Measurements from ENCODE around the gene PCYT2.
"Not testable (repeated sequence)": the region's sequence is repeated elsewhere in the genome, so short reads cannot be mapped to it uniquely, and the experiment has no call there.

Gene PCYT2

DNA sequence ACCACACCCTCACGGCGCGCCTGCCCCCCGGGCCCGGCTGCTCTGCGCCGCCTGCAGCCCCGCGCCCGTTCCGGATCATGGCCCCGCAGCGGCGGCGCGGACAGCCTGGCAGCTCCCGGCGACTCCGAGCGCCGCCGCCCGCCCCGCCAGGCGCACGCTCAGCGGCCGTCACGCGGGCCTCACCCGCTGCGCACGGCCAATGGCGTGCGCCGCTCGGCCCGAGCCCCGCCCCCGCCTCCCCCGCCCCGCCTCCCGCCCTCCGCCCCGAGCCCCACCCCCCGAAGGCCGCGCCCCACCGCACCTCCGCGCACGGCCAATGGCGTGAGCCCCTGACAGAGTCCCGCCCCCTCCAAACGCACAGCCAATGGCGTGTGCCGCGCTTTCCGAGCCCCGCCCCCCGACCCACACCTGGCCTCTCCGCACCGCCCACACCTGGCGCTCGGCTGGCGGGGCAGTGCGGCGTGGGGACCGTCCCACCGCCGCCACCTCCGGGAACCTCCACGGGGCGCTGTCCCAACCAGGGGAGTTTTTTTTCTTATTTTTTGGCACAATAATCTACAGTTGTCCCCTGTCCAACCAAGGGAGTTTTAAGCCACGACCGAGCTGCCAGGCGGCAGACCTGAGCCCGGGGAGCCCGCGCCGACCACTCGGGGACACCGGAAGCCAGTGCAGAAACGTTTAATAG is at the start of gene PCYT2:
PCYT2 (minus strand) TSS at position 123 of the 685 bp plus-strand sequence; CDS start at position 79, 44 bp downstream.
- peak; percentile 81 for DNase-seq

DNA sequence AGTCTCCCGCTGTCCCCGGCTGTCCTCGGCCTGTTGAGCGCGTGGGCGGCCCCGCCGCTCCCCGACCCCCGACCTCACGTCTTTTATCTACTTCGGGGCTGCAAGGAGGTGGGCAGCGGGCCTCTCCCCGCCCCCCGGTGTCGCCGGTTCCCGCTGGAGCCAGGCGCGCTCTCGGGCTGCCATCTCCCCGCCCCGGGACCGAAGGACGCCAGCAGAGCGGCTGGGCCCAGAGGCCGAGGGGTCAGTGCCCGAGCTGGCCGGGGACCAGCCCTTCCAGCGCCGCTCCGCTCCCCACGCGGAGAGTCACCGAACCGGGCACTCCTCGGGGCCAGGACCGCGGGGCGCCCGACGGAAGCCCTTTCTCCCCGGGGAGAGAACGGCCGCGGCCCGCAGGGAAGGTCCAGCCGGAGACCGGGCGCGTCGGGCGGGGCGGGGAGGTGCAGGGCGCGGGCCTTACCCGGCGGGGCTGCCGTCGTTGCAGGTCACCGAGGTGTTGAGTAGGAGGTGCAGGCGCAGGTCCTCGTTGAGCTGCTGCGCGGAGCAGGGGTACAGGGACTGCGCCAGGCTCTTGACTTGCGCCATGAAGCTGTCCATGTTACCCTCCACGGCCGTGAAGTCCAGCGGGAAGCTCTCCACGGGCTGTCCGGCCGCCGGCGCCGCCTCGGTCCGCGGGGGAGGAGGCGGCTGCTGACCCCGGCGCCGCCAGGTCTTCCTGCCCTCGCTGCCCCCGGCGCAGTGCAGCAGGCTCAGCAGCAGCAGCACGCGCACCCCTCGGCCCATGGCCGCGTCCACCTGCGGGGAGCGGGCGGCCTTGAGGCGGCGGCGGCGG is 49.1 kb upstream of the PCYT2 start:
- peak; percentile 1 for DNase-seq

DNA sequence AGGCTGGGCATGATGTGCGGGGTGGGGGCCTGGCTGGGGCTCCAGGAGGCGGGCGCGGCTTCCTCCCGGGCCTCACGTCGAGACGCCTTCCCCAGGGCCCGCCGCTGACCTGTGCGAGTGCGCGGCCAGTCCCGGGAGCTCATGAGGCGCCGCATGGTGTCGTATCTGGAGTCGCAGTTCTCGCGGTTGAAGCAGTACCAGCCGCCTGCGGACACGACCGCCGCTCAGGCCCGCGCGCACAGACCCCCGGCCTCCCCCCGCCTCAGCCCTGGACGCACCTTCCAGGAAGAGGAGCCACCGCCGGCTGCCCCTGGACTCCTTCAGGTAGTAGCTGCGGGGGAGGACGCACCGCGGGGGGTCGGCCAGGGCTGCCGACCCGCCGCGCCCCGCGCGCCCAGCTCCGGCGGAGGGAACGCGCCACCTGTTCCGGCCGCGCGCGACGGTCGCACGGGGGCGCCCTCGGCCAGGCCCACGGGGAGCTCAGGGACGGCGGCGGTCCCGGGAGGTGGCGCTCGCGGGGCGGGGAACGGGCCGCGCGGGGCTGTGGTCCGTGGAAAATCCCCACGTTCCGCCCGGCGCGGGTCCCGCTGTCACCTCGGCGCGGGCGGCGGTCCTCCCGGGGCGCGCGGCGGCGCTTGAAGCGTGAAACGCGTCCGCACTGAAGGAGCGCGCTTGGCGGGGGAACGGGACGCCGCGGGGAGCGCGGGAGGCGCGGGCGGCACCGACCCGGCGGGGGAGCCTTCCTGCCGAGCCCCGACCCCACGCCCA is 48.3 kb upstream of the PCYT2 start:
- DNase-seq = peak; percentile 7

DNA sequence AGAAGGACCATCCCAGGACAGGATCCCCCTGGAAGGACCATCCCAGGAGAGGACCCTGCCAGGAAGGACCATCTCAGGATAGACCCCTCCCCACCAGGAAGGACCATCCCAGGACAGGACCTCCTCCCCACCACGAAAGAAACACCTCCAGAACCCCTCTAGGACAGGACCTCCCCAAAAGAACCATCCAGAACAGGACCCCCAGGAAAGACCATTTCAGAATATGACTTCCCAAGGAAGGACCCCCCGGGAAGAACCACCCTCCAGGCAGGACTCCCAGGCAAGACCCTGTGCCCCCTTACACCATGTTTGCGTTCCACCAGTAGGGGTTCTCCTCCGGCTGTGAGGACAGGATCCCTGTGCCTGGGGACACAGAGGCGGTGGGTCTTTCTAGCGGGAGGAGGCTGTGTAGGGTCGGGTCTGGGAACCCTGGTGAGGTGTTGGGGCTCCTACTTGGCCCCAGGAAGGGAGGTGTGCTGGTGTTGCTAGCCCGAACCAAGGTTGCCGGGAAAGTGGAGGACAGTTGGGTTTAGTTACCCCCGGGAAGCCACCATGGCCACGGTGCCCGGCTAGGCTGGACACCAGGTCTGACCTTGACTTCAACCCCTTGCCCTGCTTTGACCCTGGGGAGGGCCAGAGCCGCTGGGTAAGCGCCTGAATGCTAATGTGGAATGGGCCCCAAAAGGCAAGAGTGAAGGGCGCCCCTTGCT is 47.6 kb upstream of the PCYT2 start:
- DNase-seq = no peak

DNA sequence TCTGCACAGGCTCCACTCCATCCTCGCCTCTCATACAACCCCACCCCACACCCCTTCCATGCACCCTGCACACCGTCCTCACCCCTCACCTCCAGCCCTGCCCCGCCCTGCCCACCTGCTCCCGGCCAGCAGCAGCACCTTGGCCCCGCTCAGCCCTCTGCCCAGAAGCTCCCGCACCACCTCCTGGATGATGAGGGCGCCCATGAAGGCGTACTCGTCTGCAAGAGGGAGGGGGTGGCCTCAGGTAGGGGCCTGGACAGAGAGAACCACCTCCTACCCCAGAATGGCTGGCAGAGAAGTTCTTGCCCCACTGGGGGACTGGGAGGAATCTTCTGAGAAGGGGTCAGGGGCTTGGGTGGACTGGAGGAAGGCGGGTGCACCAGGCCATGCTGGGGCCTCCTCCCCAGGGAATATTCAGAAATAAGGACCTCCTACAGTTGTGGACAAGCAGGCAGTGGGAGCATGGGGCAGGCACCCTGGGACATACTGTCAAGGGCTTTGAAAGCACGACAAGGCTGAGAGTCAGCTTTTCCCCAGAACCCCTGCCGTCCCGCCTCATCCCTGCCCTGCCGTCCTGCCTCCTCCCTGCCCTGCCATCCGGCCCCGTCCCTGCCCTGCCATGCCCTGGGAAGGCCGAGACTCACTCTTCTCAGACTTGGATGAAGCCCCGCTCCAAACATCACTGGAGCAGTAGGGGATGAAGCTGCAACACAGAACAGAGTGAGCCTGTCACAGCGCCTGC is 46.7 kb upstream of the PCYT2 start:
- no peak for DNase-seq

DNA sequence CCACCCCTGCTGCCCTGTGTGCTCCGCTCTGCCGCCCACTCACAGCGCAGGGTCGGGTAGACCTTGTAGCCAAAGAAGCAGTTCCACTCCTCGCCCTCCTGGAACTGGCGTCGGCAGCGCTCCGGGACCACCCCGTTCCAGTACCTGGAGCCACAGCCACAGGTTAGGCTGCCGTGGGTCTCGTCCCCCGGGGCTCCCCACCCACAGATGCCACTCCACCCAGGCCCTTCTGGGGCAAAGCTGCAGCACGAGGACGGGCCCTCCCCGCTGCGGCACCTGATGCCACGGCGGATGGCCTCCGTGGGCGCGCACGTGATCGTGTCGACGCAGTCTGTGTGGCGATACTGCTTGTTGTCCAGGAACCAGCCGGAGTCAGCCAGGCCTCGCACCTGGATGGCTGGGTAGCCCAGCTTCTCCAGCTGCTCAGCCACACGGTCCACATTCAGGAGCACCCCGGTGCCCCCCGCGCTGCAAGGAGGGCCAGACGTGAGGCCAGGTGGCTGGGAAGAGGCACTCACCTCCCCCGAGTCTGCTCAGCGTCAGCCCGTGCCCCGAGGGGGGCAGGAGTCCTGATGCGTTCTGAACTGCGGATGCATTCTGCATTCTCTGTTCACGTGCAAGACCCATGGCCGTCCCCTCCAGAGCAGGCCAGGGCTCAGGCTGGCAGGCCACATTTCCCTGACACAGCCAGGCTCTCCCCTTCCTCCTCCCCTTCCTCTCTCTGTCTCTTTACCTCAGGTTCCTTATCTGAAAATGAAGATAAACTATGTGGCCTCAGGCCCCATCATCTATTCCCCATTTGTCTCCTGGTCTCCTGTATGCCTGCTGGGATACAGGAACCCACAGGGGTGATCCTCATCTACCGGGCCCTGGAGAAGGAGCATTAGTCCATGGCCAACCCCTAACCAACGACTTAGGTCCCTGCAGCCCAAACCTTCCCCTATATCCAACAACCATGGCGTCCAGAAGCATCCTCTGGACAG is 45.7 kb upstream of the PCYT2 start:
- DNase-seq = no peak

DNA sequence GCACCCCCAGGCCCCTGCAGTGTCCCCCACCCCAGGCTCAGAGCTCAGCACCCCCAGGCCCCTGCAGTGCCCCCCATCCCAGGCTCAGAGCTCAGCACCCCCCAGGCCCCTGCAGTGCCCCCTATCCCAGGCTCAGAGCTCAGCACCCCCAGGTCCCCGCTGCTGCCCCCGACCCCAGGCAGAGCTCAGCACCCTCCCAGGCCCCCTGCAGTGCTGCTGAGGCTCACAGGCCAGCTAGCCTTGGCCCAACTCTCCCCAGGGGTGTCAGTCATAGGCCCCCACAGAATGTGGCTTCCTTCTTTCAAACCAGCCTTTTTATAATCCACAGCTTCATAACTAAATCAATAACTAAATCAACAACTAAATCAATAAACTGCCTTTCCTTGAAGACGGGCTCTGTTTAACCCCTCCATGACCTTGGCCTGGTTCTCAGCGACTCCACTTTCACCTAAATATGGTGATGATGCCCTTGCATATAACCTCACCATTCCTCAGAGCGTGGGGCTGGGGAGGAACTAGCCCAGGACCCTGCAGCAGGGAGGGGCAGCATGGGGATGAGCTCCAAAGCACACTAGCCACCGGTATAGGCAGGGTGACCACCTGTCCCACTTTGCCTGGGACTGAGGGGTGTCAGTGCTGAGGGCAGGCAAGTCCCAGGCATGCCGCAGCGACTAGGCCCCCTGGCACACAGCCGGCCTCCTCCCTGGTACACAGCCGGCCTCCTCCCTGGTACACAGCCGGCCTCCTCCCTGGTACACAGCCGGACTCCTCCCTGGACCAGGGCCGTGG is 44.8 kb upstream of the PCYT2 start:
- no peak for DNase-seq

DNA sequence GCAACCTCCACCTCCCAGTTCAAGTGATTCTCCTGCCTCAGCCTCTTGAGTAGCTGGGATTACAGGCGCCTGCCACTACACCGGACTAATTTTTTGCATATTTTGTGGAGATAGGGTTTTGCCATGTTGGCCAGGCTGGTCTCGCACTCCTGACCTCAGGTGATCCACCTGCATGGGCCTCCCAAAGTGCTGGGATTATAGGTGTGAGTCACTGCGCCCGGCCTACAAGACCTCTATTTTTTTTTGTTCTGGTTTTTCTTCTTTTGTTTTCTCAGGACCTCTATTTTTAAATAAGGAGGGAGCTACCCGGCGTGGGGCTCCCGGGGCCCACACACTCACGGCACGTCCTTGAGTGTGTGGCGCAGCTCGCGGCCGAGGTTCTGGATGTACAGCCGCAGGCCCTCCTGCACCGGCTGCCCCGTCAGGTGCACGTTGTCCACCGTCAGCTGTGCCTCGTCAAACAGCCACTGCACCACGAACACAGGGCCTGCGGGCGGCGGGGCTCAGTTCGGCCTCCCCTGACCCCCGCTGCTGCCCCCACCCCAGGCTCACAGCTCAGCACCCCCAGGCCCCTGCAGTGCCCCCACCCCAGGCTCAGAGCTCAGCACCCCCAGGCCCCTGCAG is 44.0 kb upstream of the PCYT2 start:
- no peak for DNase-seq

DNA sequence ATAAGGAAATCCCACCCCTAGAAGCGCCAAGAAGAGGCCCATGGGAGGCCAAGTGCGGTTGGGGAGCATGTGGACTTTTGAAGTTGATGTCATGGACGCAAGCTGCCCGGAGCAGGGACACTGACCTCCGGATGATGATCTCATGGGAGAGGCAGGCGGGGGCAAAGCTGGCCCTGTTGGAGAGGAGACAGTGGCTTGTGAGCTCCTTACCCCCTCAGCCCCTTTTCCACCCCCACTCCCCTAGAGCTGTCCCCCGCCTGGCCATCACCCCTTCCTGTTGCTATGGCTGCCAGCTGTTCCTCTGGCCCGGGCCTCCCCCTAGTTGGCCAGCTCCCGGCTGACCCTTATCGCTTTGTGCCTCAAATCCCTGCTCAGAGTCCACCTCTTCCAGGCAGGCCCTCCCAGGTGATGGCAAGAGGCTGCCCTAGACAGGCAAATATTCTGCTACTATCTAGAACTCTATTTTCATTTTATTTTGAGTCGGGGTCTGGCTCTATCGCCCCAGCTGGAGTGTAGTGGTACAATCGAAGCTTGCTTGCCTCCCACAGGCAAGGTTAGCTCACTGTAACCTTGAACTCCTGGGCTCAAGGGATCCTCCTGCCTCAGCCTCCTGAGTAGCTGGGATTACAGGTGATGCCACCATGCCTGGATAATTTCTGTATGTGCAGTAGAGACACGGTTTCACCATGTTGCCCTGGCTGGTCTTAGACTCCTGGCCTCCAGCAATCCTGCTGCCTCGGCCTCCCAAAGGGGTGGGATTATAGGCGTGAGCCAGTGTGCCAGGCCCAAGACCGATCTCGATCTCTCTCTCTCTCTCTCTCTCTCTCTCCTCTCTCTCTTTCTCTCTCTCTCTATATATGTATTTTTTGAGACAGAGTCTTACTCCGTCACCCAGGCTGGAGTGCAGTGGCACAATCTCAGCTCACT is 43.2 kb upstream of the PCYT2 start:
- DNase-seq = no peak

DNA sequence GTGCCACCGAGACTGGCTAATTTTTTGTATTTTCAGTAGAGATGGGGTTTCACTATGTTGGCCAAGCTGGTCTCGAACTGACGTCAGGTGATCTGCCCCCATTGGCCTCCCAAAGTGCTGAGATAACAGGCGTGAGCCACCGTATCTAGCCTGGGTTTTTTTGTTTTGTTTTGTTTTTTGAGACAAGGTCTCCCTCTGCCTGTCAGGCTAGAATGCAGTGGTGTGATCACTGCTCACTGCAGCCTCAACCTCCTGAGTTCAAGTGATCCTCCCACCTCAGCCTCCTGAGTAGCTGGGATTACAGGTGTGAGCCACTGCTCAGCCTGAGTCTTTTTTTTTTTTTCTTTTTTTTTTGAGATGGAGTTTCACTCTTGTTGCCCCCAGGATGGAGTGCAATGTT is 42.2 kb upstream of the PCYT2 start:
- not testable (repeated sequence) for DNase-seq

DNA sequence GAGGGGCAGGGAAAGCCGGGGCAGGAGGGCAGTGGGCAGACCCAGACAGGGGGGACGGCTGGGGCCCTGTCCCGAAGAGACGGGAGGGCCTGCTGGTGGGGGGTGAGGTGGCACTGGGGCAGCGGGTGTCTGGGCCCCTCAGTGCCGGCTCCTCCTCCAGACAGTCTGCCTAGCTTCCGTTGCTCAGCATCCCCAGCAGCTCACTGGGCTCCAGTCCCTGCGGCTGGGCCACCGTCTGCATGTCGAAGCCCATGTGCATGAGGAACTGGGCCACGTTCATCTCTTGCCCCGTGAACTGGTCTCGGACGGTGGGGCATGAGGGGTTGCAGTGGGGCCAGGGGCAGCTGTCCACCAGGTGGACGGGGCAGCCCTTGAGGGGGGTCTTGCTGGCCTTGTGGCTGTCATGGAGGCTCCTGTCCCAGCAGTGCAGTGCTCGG is 41.6 kb upstream of the PCYT2 start:
- DNase-seq = no peak

DNA sequence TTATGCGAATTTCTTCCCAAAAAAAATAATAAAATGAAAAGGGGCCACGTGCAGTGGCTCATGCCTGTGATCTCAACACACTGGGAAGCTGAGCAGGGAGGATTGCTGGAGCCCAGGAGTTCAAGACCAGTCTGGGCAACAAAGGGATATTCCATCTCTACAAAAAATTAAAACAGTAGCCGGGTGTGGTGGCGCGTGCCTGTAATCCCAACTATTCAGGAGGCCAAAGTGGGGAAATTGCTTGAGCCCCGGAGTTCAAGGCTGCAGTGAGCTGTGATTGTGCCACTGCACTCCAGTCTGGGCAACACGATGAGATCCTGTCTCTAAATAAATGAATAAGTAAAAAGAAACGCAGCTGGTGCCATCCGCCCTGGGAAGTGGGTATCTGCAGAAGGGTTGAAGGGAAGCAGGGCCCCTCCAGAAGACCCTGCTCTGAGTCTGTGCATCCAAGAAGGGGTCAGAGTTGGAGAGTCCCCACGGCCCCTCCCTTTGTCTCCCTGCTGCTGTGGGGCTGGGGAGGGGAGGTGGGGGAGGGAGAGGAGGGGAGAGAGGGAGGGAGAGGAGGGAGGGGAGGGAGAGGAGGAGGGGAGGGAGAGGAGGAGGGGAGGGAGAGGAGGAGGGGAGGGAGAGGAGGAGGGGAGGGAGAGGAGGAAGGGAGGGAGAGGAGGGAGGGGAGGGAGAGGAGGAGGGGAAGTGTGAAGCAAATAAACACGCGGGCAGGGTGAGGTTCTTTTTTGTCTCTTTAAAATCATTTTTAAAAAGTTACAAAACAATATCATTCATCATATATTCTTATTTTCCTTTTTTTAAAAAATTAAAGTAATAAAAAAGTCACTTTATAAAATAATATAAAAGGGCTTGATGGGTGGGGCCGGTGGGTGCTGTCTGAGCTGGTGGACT is 40.8 kb upstream of the PCYT2 start:
- DNase-seq = no peak

DNA sequence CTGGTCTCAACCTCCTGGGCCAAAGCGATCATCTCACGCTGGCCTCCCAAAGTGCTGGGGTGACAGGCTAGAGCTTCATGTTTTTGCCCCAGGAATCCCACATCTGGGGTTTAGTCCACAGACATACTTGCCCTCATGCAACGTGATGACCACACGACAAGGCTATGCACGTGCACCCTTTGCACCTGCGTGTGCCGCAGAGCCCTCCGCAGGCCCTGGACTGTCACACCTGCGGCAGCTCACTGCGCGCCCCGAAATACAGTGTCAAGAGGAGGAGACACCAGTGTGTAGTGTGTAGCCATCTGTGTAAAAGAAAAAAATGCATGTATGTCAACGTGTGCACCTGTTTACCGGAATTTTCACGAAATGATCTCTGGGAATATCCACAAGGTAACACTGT is 39.3 kb upstream of the PCYT2 start:
- no peak for DNase-seq

DNA sequence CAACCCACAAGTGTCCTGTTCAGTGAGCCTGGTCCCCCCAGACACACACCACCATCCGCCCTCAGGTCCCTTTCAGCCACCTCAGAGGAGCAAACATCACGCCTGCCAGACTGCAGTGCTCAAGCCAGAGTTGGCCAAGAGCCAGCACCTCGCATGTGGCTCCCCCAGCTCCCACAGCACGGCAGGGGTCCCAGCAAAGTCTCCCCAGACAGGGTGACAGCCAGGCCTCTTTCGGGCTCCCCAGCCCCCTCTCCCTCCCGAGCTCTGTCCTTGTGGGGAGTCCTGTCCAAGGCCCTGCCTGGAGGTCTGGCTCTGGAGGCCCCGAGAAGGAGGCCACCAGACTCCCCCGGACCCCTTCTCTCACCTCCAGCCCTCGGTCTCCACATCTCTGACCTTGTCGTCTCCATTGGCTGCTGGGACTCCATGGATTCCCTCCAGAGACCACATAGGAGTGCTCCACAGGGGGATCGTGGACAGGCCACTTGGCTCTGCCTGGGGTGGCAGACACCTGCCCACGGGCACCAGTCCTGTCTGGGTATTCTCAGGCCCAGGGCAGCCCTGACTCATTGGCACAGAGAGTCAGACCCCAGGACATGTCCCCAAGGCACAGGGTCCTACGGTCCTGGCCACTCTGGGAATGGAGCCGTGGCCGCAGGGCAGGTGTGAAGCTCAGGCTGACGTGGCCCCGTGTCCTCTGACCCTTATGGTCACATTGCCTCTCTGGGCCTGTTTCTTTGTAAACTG is 37.6 kb upstream of the PCYT2 start:
- no peak for DNase-seq

DNA sequence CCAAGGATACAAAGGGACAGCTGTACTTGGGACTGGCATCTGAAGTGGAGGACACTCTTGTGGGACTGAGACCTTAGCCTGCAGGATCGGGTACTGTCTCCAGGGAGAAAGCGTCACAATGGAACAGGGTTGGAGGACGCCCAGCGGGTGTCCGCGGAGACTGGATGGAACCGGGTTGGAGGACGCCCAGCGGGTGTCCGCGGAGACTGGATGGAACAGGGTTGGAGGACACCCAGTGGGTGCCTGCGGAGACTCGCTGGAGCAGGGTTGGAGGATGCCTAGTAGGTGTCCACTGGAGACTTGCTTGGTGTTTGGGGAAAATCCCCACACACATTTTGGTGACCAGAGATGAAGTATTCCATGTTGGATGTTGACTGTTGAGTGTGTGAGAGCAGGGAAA is 36.0 kb upstream of the PCYT2 start, which contains the start of gene MYADML2:
MYADML2 (minus strand) TSS at position 45 of the 400 bp plus-strand sequence. CDS start 5,492 bp downstream, outside the sequence.
- DNase-seq = no peak

DNA sequence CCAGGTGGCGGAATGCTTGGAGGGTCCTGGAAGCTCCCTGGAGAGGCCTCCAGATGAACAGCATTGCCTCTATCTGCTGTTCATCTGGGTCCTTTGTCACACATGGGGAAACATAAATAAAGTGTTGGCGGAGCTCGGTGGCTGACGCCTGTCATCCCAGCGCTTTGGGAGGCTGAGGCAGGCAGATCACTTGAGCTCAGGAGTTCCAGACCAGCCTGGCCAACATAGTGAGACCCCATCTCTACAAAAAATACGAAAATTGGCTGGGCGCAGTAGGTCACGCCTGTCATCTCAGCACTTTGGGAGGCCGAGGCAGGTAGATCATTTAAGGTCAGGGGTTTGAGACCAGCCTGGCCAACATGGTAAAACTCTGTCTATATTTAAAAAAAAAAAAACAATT is 33.7 kb upstream of the PCYT2 start:
- DNase-seq = no peak
